CD4-positive, CD25-positive, alpha-beta regulatory T cell (primary cell): ENCODE results near the gene SMCO3. TPM values are rescaled to one million over a fixed set of nuclear protein-coding genes. Genes with fewer than 3 reads are reported as not detected.
A peak's percentile ranks its signal among the peaks of the same experiment; 100 is the strongest.

Source experiments
- ATAC-seq, 2 donors: fragments of 150-1000 bp; cut with Tn5 transposase; one replicate each; pipeline ENCODE4 v1.10.0; 2021; ENCODE audit warnings: low read depth in 2 of 2, moderate number of reproducible peaks in 2 of 2, moderate library complexity in 1 of 2
- DNase-seq, 3 donors: peaks; one replicate each; pipeline versions ENCODE4 v3.0.0 to v3.0.0-alpha.2; 2012 to 2022; ENCODE audit warnings: mixed read lengths in 1 of 3
- H3K27ac ChIP-seq: one replicate; pipeline ENCODE4 v1.7.0; 2013; ENCODE audit warnings: mild to moderate bottlenecking, low read length; ENCODE audit not compliant: insufficient read depth, poor library complexity, severe bottlenecking
- H3K27me3 ChIP-seq: one replicate; pipeline ENCODE4 v1.7.0; 2013; ENCODE audit warnings: low read length; ENCODE audit not compliant: control insufficient read depth, insufficient read depth
- H3K36me3 ChIP-seq: one replicate; pipeline ENCODE4 v1.7.0; 2013; ENCODE audit warnings: mild to moderate bottlenecking, low read length, moderate library complexity; ENCODE audit not compliant: control insufficient read depth, insufficient read depth
- H3K4me1 ChIP-seq: 2 replicates; pipeline ENCODE4 v1.7.0; 2013; ENCODE audit warnings: mild to moderate bottlenecking, low read length; ENCODE audit not compliant: insufficient read depth, control insufficient read depth, poor library complexity, severe bottlenecking
- H3K4me3 ChIP-seq: one replicate; pipeline ENCODE4 v1.7.0; 2013; ENCODE audit warnings: low read depth, mild to moderate bottlenecking, low read length, moderate library complexity
- H3K9me3 ChIP-seq, 2 experiments: 1 replicate in 1 of 2; 2 replicates in 1 of 2; pipeline ENCODE4 v1.7.0; 2013; ENCODE audit warnings: low read length in 2 of 2, mild to moderate bottlenecking in 1 of 2, moderate library complexity in 1 of 2; ENCODE audit not compliant: control insufficient read depth in 2 of 2
- H3K27ac Mint-ChIP-seq, 3 donors: one replicate each; pipeline ENCODE4 v1.8.0; 2020 to 2022; ENCODE audit warnings: mild to moderate bottlenecking in 3 of 3, mixed read lengths in 3 of 3, moderate library complexity in 2 of 3
- H3K27me3 Mint-ChIP-seq: one replicate; pipeline ENCODE4 v1.8.0; 2022; ENCODE audit warnings: mild to moderate bottlenecking, mixed read lengths
- H3K36me3 Mint-ChIP-seq: one replicate; pipeline ENCODE4 v1.8.0; 2020; ENCODE audit warnings: mixed read lengths
- H3K4me1 Mint-ChIP-seq, 4 donors: one replicate each; pipeline ENCODE4 v1.8.0; 2020 to 2022; ENCODE audit warnings: mixed read lengths in 4 of 4, mild to moderate bottlenecking in 1 of 4
- H3K4me3 Mint-ChIP-seq, 4 donors: one replicate each; pipeline ENCODE4 v1.8.0; 2020 to 2022; ENCODE audit warnings: mild to moderate bottlenecking in 4 of 4, mixed read lengths in 4 of 4, moderate library complexity in 3 of 4
- H3K9me3 Mint-ChIP-seq, 7 donors: one replicate each; pipeline ENCODE4 v1.8.0; 2020 to 2022; ENCODE audit warnings: mixed read lengths in 7 of 7, mild to moderate bottlenecking in 3 of 7, moderate library complexity in 2 of 7
- polyA plus RNA-seq, 4 donors: library from polyadenylated mRNA; unstranded; fragments of 300-500 nt; fragmentation: Illumina TruSeq; gene quantifications; one replicate each; pipeline ENCODE4 v1.2.3, GENCODE V29; 2021
- total RNA-seq: library from RNA; stranded (reverse); gene quantifications from one replicate; pipeline ENCODE4 v1.2.3, GENCODE V29; 2022

SMCO3 gene
- total and polyA plus RNA-seq, 5 donors from 2014 or later: 0.08 to 0.09 TPM; not detected in 3

DNA sequence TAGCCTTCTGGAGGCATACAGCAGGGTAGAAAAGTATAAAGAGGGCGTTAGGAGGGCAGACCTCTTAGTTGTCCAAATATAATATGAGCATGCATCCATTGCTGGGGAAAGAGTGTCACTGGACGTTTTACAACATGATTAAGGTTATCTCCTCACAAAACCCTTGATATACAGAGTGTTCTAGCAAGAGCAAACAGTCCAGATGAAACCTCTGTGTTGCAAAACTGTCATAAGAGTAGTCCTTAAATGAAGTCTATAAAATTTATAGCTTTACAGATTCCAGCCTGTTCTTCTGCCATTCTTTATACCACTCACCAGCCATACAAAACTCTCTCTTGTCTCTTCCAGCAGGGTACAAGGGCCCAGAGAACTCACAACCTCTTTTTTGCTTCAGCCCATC is 32.4 kb downstream of the SMCO3 start:
- H3K9me3 ChIP-seq: no peaks in the 10 kb centered on the region
- no peaks in the 10 kb centered on the region for H3K9me3 Mint-ChIP-seq
- ATAC-seq (no peak), DNase-seq (no peak)
- H3K4me1 Mint-ChIP-seq: peaks cover 5 to 10% (median 10%) of the 10 kb centered on the region in 4 donors
- no peak overlapping the region for H3K4me3 ChIP-seq
- peaks cover 19% of the 10 kb centered on the region for H3K36me3 ChIP-seq
- no peaks in the 10 kb centered on the region for H3K27me3 ChIP-seq
- no peak overlapping the region for H3K4me3 Mint-ChIP-seq
- no peak overlapping the region for H3K27ac ChIP-seq
- no peak overlapping the region for H3K27ac Mint-ChIP-seq
- peaks cover 5% of the 10 kb centered on the region for H3K27me3 Mint-ChIP-seq
- H3K4me1 ChIP-seq: no peaks in the 10 kb centered on the region
- peaks cover 8% of the 10 kb centered on the region for H3K36me3 Mint-ChIP-seq

DNA sequence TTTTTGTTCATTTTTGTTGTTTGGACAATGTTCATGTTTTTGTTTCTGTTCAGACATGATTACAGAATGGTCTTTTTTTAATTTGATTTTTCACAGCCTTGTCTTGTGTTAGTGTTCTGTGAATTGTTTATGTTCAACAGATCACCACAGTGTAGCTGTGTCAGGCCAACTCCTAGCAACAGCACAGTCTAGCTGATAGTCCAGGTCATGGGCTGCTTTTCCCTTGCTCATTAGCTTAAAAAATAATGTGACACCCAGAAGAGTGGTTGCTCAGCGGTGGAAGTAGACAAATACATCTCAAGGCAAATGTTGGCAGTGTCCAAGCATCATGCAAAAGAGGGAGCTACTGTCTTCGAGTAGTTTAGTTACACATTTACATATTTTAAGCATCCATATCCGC is 33.1 kb downstream of the SMCO3 start:
- DNase-seq (no peak), ATAC-seq (no peak)
- Mint-ChIP-seq H3K4me1 (peaks cover 12 to 17% (median 14%) of the 10 kb centered on the region in 4 donors), H3K36me3 (peaks cover 8% of the 10 kb centered on the region), H3K27ac (peak overlapping the region in 2 of 3 donors; percentile 32 to 60), H3K4me3 (no peak overlapping the region), H3K9me3 (no peaks in the 10 kb centered on the region), H3K27me3 (peaks cover 5% of the 10 kb centered on the region)
- no peak overlapping the region for H3K27ac ChIP-seq
- H3K4me1 ChIP-seq: peaks cover 5% of the 10 kb centered on the region
- peaks cover 15% of the 10 kb centered on the region for H3K36me3 ChIP-seq
- no peaks in the 10 kb centered on the region for H3K9me3 ChIP-seq
- no peaks in the 10 kb centered on the region for H3K27me3 ChIP-seq
- H3K4me3 ChIP-seq: no peak overlapping the region

DNA sequence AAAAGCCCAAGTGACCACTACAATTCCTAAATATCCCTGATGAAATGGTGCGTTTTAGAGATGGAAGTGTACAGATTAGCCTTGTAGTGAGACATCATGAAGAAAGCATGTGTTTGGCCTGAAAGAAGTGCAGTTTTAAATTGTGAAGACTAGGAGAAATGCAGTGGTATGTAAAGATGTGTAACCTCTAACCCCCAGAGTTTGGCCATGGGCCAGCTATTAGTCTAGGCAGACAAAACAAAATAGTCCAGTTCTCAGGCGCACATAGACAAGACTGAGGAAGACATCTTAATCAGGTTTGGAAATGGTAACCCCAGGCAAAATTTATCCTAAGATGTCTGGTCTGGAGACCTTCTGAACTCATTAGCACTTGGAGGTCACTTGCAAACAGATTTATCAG is 34.1 kb downstream of the SMCO3 start:
- H3K4me3 Mint-ChIP-seq: no peak overlapping the region
- Histone ChIP-seq H3K4me1 (peaks cover 15% of the 10 kb centered on the region), H3K27me3 (no peaks in the 10 kb centered on the region), H3K4me3 (no peak overlapping the region), H3K36me3 (peaks cover 7% of the 10 kb centered on the region), H3K27ac (no peak overlapping the region), H3K9me3 (no peaks in the 10 kb centered on the region)
- H3K36me3 Mint-ChIP-seq: peaks cover 8% of the 10 kb centered on the region
- H3K4me1 Mint-ChIP-seq: peaks cover 19 to 27% (median 23%) of the 10 kb centered on the region in 4 donors
- H3K27me3 Mint-ChIP-seq: peaks cover 5% of the 10 kb centered on the region
- ATAC-seq: no peak
- no peak for DNase-seq
- H3K27ac Mint-ChIP-seq: no peak overlapping the region
- no peaks in the 10 kb centered on the region for H3K9me3 Mint-ChIP-seq

DNA sequence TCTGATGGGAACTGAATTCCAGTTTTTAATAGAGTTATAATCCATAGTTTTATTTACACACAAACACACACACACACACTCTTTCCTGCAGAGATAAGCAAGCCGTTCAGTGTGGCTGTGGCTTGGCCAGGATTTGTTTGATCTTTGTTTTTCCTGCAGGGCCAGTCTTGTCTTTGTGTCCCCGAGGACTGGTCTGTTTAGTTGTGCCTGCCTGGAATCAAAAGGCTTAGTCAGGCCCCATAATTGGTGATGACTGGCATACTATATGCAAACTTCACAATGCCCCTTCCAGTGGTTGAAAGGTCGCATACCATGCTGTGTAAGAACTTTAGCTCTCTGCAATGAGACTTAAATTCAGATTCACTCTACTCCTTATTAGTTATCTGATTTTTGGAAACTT is 36.7 kb downstream of the SMCO3 start:
- ATAC-seq: no peak
- Mint-ChIP-seq H3K9me3 (peaks cover 0 to 2% (median 0%) of the 10 kb centered on the region in 7 donors), H3K27ac (no peak overlapping the region), H3K36me3 (no peaks in the 10 kb centered on the region), H3K4me3 (peak overlapping the region in 2 of 4 donors; percentile 91 to 100), H3K27me3 (peaks cover 5% of the 10 kb centered on the region), H3K4me1 (peaks cover 19 to 43% (median 31%) of the 10 kb centered on the region in 4 donors)
- Histone ChIP-seq H3K27ac (no peak overlapping the region), H3K4me1 (peaks cover 34% of the 10 kb centered on the region), H3K36me3 (no peaks in the 10 kb centered on the region), H3K9me3 (no peaks in the 10 kb centered on the region), H3K27me3 (no peaks in the 10 kb centered on the region), H3K4me3 (no peak overlapping the region)
- no peak for DNase-seq

DNA sequence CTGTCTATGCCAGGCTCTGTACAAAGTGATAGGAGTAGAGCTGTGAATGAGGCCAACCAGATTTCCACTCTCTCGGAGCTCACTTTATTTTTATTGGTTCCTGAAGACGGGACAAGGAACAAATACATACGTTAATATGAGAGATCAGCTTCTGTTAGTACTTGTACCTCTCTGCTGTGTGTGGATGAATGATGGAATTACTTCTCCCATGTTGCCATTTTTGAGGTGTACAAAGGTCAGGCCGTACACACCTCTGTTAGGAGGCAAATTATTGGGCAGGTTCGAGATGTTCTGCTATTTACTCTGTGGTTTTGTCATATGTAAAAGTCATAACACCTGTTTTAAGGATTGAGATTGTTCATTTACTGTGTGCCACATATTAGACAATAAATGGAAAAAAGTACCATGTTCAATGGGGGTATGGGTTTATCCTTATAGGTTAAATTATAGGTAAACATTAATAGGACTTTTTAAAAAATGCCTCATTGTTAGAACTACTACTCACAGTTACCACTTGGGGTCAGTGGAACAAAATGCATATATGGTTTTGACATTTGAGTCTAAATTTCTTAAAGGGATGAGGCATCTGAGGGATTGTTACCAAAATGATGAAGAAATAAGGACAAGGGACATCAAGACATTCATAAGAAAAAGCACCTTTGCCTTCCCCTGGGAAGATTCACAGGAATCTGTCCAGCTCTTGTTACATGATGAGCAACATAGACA is 37.6 kb downstream of the SMCO3 start:
- Mint-ChIP-seq H3K9me3 (peaks cover 0 to 2% (median 0%) of the 10 kb centered on the region in 7 donors), H3K36me3 (no peaks in the 10 kb centered on the region), H3K27me3 (peaks cover 5% of the 10 kb centered on the region), H3K27ac (peak overlapping the region in 2 of 3 donors; percentile 76 to 99), H3K4me3 (peak overlapping the region; percentile 66 to 100 (median 94)), H3K4me1 (peaks cover 26 to 51% (median 38%) of the 10 kb centered on the region in 4 donors)
- Histone ChIP-seq H3K4me1 (peaks cover 41% of the 10 kb centered on the region), H3K27ac (no peak overlapping the region), H3K27me3 (no peaks in the 10 kb centered on the region), H3K4me3 (no peak overlapping the region), H3K9me3 (no peaks in the 10 kb centered on the region), H3K36me3 (no peaks in the 10 kb centered on the region)
- ATAC-seq: no peak
- DNase-seq: peak in 1 of 3 donors; percentile 48

DNA sequence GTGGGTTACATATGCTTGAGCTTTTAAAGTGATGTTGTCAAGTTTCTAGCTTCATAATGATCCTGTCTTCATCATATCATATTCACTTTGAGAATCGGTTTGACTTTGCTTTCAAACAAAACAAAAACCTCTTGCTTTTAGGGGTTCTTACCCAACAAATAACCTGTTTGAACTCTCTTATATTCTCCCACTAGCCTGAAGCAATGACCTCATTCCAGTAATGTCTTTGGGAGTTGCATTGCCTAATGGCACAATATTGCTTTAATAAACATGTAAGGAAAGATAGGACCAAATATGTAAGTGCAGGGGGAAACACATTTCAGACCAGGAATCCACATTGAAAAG is 38.4 kb downstream of the SMCO3 start:
- Histone ChIP-seq H3K36me3 (no peaks in the 10 kb centered on the region), H3K27ac (peak overlapping the region; percentile 83), H3K27me3 (no peaks in the 10 kb centered on the region), H3K4me1 (peaks cover 45% of the 10 kb centered on the region), H3K9me3 (no peaks in the 10 kb centered on the region), H3K4me3 (peak overlapping the region; percentile 97)
- H3K4me3 Mint-ChIP-seq: peak overlapping the region; percentile 91 to 100 (median 98)
- peaks cover 26 to 58% (median 41%) of the 10 kb centered on the region in 4 donors for H3K4me1 Mint-ChIP-seq
- H3K9me3 Mint-ChIP-seq: peaks cover 0 to 2% (median 0%) of the 10 kb centered on the region in 7 donors
- H3K36me3 Mint-ChIP-seq: no peaks in the 10 kb centered on the region
- ATAC-seq: no peak
- H3K27me3 Mint-ChIP-seq: peaks cover 12% of the 10 kb centered on the region
- peak overlapping the region; percentile 98 to 99 (median 99) for H3K27ac Mint-ChIP-seq
- DNase-seq: no peak

DNA sequence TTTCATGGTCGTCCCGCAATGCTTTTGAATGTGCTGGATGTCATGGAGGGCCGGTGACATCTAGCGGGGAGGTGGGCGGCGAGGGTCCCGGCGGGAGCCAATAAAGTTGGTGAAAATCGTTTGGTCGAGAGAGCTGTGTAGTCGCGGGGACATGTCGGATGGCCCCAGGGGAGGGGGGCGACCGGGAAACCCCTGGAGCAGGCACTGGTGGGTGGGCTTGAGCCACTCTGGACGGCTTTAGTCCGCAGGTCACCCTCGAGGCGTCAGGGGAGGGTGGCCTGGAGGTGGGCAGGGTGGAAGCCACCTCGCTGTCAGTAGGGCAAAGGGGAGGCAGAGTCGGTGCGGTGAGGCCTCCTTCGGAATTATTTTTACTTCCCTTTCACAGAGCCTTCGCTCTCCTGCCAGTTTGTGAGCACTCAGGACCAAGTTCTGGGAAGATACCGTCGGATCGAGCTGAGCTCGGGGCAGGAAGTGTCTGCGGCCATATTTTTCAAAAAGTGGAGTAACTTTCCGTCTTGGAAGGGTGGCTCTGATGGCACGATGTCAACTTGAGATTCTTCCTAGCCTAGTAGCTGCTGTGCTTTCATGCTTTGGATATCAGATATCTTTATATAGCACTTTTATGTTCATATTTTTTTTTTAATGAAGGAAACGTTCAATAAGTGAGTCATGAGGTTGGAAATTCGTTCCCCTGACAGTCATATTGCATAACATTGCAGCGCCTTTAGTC is 38.9 kb downstream of the SMCO3 start:
- H3K27ac ChIP-seq: peak overlapping the region; percentile 83
- H3K9me3 Mint-ChIP-seq: peaks cover 0 to 2% (median 0%) of the 10 kb centered on the region in 7 donors
- H3K27ac Mint-ChIP-seq: peak overlapping the region; percentile 98 to 99 (median 99)
- ATAC-seq (no peak), DNase-seq (peak in 1 of 3 donors; percentile 47)
- no peaks in the 10 kb centered on the region for H3K36me3 Mint-ChIP-seq
- H3K27me3 Mint-ChIP-seq: peaks cover 12% of the 10 kb centered on the region
- peak overlapping the region; percentile 97 for H3K4me3 ChIP-seq
- H3K4me3 Mint-ChIP-seq: peak overlapping the region; percentile 91 to 100 (median 98)
- H3K4me1 ChIP-seq: peaks cover 49% of the 10 kb centered on the region
- peaks cover 25 to 58% (median 39%) of the 10 kb centered on the region in 4 donors for H3K4me1 Mint-ChIP-seq
- no peaks in the 10 kb centered on the region for H3K36me3 ChIP-seq
- no peaks in the 10 kb centered on the region for H3K27me3 ChIP-seq
- no peaks in the 10 kb centered on the region for H3K9me3 ChIP-seq
